HEK293 (cell line): Measurements from ENCODE around the gene COQ8A.

Experiments used
- SP2 ChIP-seq: fragments of 450-650 bp; formaldehyde crosslinking; IDR thresholded peaks from 2 replicates; pipeline ENCODE4 v1.5.1; 2016; ENCODE audit warnings: missing biosample characterization, missing genetic modification characterization
- ZBTB7A ChIP-seq: fragments of 450-650 bp; formaldehyde crosslinking; IDR thresholded peaks from 2 replicates; pipeline ENCODE4 v1.5.1; 2016; ENCODE audit warnings: low read depth, missing biosample characterization, missing genetic modification characterization
- ZNF121 ChIP-seq: fragments of 450-650 bp; formaldehyde crosslinking; IDR thresholded peaks from 2 replicates; pipeline ENCODE4 v1.5.1; 2016; ENCODE audit warnings: missing biosample characterization, missing genetic modification characterization
- TF ChIP-seq, protein P1 (sequence below): fragments of 450-650 bp; formaldehyde crosslinking; IDR thresholded peaks from 2 replicates; pipeline ENCODE4 v1.5.1; 2016; ENCODE audit warnings: missing biosample characterization, missing genetic modification characterization
- TF ChIP-seq, protein P2 (sequence below): fragments of 450-650 bp; formaldehyde crosslinking; IDR thresholded peaks from 2 replicates; pipeline ENCODE4 v1.5.1; 2016; ENCODE audit warnings: missing biosample characterization, missing genetic modification characterization

DNA sequence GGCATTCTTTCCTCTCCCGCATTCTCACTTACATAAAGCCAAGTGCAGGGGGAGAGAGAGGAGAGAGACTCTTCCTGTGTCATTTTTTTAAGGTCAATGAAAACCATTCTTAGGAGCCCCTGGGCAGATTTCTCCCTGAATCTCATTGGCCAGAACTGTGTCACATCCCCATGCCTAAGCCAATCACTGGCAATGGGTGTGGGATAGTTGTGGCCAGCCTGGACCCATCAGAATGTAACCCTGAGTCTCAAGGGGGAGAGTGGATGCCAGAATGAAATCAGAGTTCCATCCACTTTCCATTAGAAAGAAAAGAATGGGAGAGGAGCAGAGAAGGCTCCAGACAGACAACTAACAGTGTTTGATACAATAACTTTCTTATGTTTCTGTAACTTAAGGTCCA is 31.2 kb upstream of the COQ8A start:
- TF ChIP-seq, protein P1, sequence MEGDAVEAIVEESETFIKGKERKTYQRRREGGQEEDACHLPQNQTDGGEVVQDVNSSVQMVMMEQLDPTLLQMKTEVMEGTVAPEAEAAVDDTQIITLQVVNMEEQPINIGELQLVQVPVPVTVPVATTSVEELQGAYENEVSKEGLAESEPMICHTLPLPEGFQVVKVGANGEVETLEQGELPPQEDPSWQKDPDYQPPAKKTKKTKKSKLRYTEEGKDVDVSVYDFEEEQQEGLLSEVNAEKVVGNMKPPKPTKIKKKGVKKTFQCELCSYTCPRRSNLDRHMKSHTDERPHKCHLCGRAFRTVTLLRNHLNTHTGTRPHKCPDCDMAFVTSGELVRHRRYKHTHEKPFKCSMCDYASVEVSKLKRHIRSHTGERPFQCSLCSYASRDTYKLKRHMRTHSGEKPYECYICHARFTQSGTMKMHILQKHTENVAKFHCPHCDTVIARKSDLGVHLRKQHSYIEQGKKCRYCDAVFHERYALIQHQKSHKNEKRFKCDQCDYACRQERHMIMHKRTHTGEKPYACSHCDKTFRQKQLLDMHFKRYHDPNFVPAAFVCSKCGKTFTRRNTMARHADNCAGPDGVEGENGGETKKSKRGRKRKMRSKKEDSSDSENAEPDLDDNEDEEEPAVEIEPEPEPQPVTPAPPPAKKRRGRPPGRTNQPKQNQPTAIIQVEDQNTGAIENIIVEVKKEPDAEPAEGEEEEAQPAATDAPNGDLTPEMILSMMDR (tag by site-specific recombination), result no peak
- TF ChIP-seq ZBTB7A (no peak), ZNF121 (tag by site-specific recombination) (no peak), SP2 (tag by site-specific recombination) (no peak)
- TF ChIP-seq, protein P2, sequence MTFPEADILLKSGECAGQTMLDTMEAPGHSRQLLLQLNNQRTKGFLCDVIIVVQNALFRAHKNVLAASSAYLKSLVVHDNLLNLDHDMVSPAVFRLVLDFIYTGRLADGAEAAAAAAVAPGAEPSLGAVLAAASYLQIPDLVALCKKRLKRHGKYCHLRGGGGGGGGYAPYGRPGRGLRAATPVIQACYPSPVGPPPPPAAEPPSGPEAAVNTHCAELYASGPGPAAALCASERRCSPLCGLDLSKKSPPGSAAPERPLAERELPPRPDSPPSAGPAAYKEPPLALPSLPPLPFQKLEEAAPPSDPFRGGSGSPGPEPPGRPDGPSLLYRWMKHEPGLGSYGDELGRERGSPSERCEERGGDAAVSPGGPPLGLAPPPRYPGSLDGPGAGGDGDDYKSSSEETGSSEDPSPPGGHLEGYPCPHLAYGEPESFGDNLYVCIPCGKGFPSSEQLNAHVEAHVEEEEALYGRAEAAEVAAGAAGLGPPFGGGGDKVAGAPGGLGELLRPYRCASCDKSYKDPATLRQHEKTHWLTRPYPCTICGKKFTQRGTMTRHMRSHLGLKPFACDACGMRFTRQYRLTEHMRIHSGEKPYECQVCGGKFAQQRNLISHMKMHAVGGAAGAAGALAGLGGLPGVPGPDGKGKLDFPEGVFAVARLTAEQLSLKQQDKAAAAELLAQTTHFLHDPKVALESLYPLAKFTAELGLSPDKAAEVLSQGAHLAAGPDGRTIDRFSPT (tag by site-specific recombination), result no peak
